Activated CD8-positive, alpha-beta memory T cell treated with anti-CD3 and anti-CD28 coated beads, Interleukin-2, amount 50 U/mL, for 24 hours (primary cell): Measurements from ENCODE around the gene FNDC3B.

ENCODE experiments used
- DNase-seq: peaks from one replicate; pipeline ENCODE4 v3.0.0-alpha.2; 2020; ENCODE audit errors: extremely low read depth

Gene FNDC3B

GRCh38 chr3:172166890-172167289 lies 127.5 kb downstream of the FNDC3B start:
- DNase-seq: no peak

- no peak for DNase-seq
These were observed 128.7 kb downstream of the FNDC3B start for GRCh38 chr3:172167892-172168648.

GRCh38 chr3:172170073-172170709 lies 130.8 kb downstream of the FNDC3B start:
- DNase-seq: no peak

GRCh38 chr3:172170841-172171240 lies 131.5 kb downstream of the FNDC3B start:
- no peak for DNase-seq

DNA sequence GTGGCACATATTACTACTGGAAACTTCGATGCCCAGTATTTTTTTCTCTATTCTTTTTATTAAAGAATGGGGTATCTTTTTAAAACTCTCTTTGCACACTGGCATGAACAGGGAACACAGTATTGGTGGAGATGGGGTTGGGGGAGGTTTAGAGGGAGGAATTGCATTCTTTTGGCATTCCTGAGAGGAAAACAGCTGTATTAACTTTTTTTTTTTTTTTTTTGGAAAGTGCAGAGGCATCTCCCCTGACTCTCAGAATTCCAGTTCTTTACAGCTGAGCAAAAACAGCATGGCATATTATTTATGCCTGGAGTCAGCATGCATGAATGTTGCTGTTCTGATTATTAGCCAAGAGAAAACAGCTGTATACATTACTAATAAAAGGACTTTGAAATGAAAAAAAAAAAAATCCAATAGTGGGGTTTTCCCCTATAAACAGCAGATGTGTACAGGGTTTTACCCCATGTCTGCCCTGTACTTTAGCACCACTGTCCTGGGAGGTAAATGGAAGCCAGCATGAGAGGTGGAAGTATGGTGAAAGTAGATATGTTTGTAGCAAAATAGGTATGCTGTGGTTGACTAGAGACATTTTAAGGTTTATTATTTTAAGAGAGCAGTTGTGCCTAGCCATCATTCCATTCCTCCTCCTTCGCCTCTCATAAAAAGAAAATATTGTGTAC lies 132.2 kb downstream of the FNDC3B start:
- no peak for DNase-seq

- DNase-seq: no peak
These were observed 134.2 kb downstream of the FNDC3B start for GRCh38 chr3:172173316-172174254.

GRCh38 chr3:172174513-172175253 lies 135.3 kb downstream of the FNDC3B start:
- no peak for DNase-seq

DNA sequence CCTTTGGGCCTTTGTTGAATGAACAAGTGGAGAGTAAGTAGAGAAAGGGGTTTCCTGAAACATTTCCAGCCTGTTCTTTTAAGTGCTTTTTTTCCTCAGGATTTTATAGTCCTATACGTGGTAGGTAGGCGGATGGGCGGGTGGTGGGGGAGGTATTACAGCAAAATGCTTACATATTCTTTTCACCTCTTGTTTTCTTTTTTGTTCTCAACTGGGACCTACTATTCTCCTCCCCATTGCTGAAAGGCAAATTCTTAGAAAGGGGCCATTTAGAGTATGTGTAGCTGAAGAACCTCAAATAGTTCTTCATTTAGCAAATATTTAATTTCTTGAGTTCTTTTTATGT lies 135.8 kb downstream of the FNDC3B start:
- DNase-seq: no peak

DNA sequence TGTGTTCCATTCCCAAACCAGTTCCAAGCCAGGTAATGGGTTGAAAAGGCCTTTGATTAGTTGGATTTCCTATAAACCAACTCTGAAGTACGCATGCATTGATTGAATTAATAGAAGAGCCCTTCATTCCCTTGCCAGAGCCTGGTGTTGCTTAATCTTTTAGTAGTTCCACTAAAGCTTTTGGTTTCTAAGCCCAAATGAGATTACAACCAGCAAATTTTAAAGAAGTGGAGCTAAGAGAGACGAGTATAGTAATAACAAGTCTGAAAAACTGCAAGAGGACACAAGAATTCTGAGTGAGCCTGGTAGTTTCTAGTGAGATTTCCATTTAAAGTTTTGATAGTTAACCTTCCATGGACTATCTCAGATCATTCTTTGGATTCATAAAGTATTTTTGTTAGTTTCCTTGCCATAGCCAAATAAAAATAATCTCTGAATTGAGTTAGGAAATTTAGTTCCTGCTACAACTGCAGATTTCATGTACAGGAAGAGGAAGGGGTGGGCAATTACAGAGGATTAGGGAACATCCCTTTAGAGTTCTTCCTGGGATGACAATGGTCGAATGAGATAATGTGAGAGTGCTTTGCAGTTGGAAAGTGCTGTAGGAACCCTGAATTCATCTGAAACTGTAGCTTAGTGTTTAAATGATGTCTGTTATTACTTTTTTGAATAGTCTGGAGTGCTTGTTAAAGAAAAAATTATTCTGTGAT lies 136.8 kb downstream of the FNDC3B start:
- DNase-seq: no peak

DNA sequence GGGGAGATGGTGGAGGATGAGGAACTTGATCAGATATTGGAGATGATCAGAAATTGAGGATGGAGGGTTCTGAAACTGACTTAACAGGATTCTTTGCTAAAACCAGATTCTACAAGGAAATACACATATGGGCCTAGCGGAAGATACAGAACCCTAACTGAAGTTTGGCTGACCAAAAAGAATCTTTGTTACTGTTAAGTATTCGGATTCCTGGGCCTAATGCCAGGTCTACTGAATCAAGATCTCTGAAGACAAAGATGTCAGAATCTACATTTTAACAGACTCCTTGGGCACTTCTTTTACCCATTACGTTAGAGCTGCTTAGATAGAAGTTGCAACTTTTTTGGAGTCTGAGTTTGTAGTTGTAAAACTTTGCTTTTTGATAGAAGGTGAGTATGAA lies 137.7 kb downstream of the FNDC3B start:
- DNase-seq: no peak

DNA sequence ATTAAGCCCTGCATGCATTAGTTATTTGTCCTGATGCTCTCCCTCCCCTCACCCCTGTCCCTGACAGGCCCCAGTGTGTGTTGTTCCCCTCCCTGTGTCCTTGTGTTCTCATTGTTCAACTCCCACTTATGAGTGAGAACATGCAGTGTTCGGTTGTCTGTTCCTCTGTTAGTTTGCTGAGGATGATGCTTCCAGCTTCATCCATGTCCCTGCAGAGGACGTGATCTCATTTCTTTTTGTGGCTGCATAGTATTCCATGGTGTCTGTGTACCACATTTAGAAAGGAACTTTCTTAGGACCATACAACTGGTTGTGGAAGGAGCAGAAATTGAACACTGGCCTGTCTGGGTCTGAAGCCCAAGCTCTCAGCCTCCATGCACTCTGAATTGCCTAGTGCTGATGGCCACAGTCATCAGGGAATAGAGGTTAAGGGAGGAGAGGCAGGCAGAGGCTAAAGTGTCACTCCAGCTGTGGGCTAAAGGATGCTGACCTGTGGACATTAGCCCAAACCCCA lies 138.5 kb downstream of the FNDC3B start:
- no peak for DNase-seq

GRCh38 chr3:172179680-172180399 lies 140.5 kb downstream of the FNDC3B start:
- DNase-seq: no peak

- DNase-seq: no peak
These were observed 141.1 kb downstream of the FNDC3B start for GRCh38 chr3:172180473-172180872.

DNA sequence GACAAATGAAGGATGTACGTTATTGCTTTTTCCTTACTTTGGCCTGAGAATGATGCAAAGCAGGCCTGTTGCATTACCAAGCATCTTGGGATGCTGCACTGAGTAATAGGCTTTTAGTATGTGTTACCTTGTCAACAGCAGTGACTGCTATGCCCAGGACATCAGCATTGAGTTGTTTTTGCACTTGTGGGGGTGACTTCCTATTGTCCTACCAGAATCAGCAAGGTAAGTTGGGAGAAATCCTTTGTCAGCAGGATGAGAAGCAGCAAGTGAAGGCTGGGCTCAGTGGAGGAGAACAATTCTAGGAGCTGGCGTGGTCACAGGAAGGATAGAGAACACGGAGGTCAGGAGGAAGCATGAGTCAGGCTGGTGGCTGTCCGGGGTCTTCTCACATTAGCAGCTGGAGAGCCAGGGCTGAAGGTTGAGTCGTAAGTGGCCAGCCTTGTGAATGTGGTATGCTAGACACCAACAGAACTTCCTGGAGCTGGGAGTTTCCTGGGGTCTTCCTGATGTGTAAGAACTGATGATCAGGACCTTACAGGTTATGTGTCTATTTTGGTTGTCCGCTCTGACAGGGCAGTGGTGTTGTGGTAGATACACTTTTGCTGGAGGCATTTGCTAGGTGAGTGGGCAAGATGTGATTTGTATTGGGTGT lies 142.7 kb downstream of the FNDC3B start:
- no peak for DNase-seq

- DNase-seq: no peak
These were observed 143.4 kb downstream of the FNDC3B start for GRCh38 chr3:172182797-172183196.

- DNase-seq: no peak
These were observed 144.9 kb downstream of the FNDC3B start for GRCh38 chr3:172184106-172184822.

GRCh38 chr3:172185907-172186306 lies 146.5 kb downstream of the FNDC3B start:
- no peak for DNase-seq

DNA sequence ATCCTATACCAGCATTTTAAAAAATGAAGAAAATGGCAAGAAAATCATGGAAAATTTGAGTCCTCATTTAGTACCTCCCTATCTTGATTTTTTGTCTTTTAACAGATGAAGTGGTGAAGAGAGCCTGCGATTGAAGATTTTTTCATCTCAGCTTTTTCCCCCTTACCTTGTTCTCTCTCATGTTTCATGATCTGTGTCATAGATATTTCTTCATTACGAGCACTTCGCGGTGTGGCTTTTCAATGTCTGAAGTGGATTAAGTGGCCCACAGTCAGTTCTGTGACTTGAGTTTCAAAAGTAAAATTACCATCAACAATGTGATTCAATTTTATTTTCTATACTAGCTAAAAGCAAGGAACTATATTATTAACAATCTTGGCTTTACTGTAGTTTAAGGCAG lies 147.2 kb downstream of the FNDC3B start:
- DNase-seq: no peak

DNA sequence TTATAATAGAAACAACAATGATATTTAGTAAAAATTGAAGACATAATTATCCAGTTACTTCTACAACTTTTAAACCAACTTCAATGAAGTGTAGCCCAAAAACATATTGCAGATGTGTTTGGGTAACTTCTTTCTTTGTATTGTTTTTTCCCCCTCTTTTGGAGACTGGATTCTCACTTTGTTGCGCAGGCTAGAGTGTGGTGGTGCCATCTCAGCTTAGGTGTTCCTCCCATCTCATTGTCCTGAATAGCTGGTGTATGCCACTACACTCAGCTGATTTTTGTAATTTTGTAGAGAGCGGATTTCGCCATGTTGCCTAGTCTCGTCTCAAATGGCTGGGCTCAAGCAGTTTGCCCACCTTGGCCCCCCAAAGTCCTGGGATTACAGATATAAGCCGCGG lies 148.1 kb downstream of the FNDC3B start:
- DNase-seq: no peak
